Natural killer cell (primary cell): ENCODE measurements around the gene VAV3. TPM values are rescaled to one million over a fixed set of nuclear protein-coding genes. Genes with fewer than 3 reads are reported as not detected.
"Not testable (repeated sequence)": the region's sequence is repeated elsewhere in the genome, so short reads cannot be mapped to it uniquely, and the experiment has no call there.

Experiments used
- ATAC-seq, 3 donors: fragments of 150-1000 bp in 2 of 3; fragments of 200-7000 bp in 1 of 3; cut with Tn5 transposase; 1 replicate in 1 of 3; 2 replicates in 2 of 3; pipeline ENCODE4 v1.10.0; 2021; ENCODE audit warnings: mild to moderate bottlenecking in 2 of 3, moderate library complexity in 2 of 3
- DNase-seq, 2 donors: peaks; one replicate each; pipeline versions ENCODE4 v3.0.0 to v3.0.0-alpha.2; 2013 to 2021; ENCODE audit warnings: mixed read lengths in 1 of 2
- H3K27ac ChIP-seq: one replicate; pipeline ENCODE4 v1.5.1; 2013; ENCODE audit warnings: mild to moderate bottlenecking, low read length
- H3K27me3 ChIP-seq: one replicate; pipeline ENCODE4 v1.6.1; 2013; ENCODE audit warnings: low read length; ENCODE audit not compliant: control insufficient read depth, insufficient read depth
- H3K36me3 ChIP-seq: one replicate; pipeline ENCODE4 v1.6.1; 2013; ENCODE audit warnings: low read length; ENCODE audit not compliant: control insufficient read depth, insufficient read depth
- H3K4me1 ChIP-seq: one replicate; pipeline ENCODE4 v1.6.1; 2013; ENCODE audit warnings: low read length; ENCODE audit not compliant: control insufficient read depth, insufficient read depth
- H3K4me3 ChIP-seq: one replicate; pipeline ENCODE4 v1.5.1; 2013; ENCODE audit warnings: low read length
- H3K9me3 ChIP-seq: one replicate; pipeline ENCODE4 v1.6.1; 2013; ENCODE audit warnings: low read length; ENCODE audit not compliant: control insufficient read depth, insufficient read depth
- H3K27ac Mint-ChIP-seq, 2 donors: one replicate each; pipeline ENCODE4 v1.8.0; 2022; ENCODE audit warnings: mild to moderate bottlenecking in 2 of 2, mixed read lengths in 2 of 2, moderate library complexity in 1 of 2
- H3K27me3 Mint-ChIP-seq, 2 donors: one replicate each; pipeline ENCODE4 v1.8.0; 2022; ENCODE audit warnings: low read depth in 2 of 2, mixed read lengths in 2 of 2
- H3K36me3 Mint-ChIP-seq: one replicate; pipeline ENCODE4 v1.8.0; 2022; ENCODE audit warnings: mixed read lengths
- H3K4me1 Mint-ChIP-seq, 2 donors: one replicate each; pipeline ENCODE4 v1.8.0; 2022; ENCODE audit warnings: mixed read lengths in 2 of 2
- H3K4me3 Mint-ChIP-seq: one replicate; pipeline ENCODE4 v1.8.0; 2022; ENCODE audit warnings: mild to moderate bottlenecking, moderate library complexity, mixed read lengths
- H3K9me3 Mint-ChIP-seq, 2 donors: one replicate each; pipeline ENCODE4 v1.8.0; 2022; ENCODE audit warnings: mixed read lengths in 2 of 2
- CTCF ChIP-seq: fragments of 200-600 bp; IDR thresholded peaks from one replicate; pipeline ENCODE4 v1.8.0; 2022; ENCODE audit warnings: antibody characterized with exemption
- WGBS: methylation state at CpG from one replicate; pipeline ENCODE4 v1.1.7; 2013; ENCODE audit warnings: missing lambda C conversion rate; ENCODE audit not compliant: insufficient coverage; 5-methylcytosine and 5-hydroxymethylcytosine counted together
- intact Hi-C: fragments of 100-400 bp; cut with micrococcal nuclease; formaldehyde crosslinking; loops from one replicate; pipeline ENCODE4 v1.14.2; 2022
- total RNA-seq, 4 donors: library from RNA; stranded (reverse); fragments of 120-200 nt in 1 of 4; gene quantifications; one replicate each; pipeline versions ENCODE4 v1.2.3 to v1.2.4, GENCODE V29; 2013 to 2022

Gene VAV3
- total RNA-seq, 3 donors from 2014 or later (not counting 1 experiment from before 2014, with no cell fraction given) = 95.8 to 101 (median 96.6) TPM

GRCh38 chr1:107707111-107707510 lies 257.9 kb downstream of the VAV3 start:
- DNase-seq = no peak

GRCh38 chr1:107706182-107706581 lies 258.8 kb downstream of the VAV3 start:
- DNase-seq (no peak), ATAC-seq (no peak)
- no peak for TF ChIP-seq CTCF
- Histone ChIP-seq H3K4me1 (no peaks in the 10 kb centered on the region), H3K36me3 (peaks cover 26% of the 10 kb centered on the region), H3K27me3 (no peaks in the 10 kb centered on the region), H3K9me3 (no peaks in the 10 kb centered on the region), H3K27ac (no peak overlapping the region), H3K4me3 (no peak overlapping the region)
- Mint-ChIP-seq H3K27me3 (no peaks in the 10 kb centered on the region), H3K4me3 (no peak overlapping the region), H3K27ac (no peak overlapping the region), H3K4me1 (peaks cover 16 to 26% of the 10 kb centered on the region in 2 donors), H3K36me3 (peaks cover 9% of the 10 kb centered on the region), H3K9me3 (no peaks in the 10 kb centered on the region)
- intact Hi-C loops = no loop called here
- WGBS = 93% methylated on average over 6 of the region's 6 CpGs

More at GRCh38 chr1:107707111-107707510, 257.9 kb downstream of the VAV3 start:
- H3K36me3 Mint-ChIP-seq = peaks cover 1% of the 10 kb centered on the region
- intact Hi-C loops = no loop called here
- 100% methylated on average over 1 of the region's 2 CpGs for WGBS
- H3K27me3 ChIP-seq = no peaks in the 10 kb centered on the region
- no peak overlapping the region for H3K4me3 Mint-ChIP-seq
- no peak for ATAC-seq
- peaks cover 24% of the 10 kb centered on the region for H3K36me3 ChIP-seq
- peaks cover 8 to 16% of the 10 kb centered on the region in 2 donors for H3K4me1 Mint-ChIP-seq
- H3K4me3 ChIP-seq = no peak overlapping the region
- no peaks in the 10 kb centered on the region for H3K27me3 Mint-ChIP-seq
- no peaks in the 10 kb centered on the region for H3K4me1 ChIP-seq
- no peak for TF ChIP-seq CTCF
- H3K9me3 ChIP-seq = no peaks in the 10 kb centered on the region
- H3K27ac Mint-ChIP-seq = peak overlapping the region; percentile 14 to 51
- H3K27ac ChIP-seq = no peak overlapping the region
- H3K9me3 Mint-ChIP-seq = no peaks in the 10 kb centered on the region

GRCh38 chr1:107704911-107705310 lies 260.1 kb downstream of the VAV3 start:
- Mint-ChIP-seq H3K27ac (no peak overlapping the region), H3K4me3 (no peak overlapping the region), H3K9me3 (no peaks in the 10 kb centered on the region), H3K4me1 (peaks cover 16 to 33% of the 10 kb centered on the region in 2 donors), H3K36me3 (peaks cover 9% of the 10 kb centered on the region), H3K27me3 (no peaks in the 10 kb centered on the region)
- Histone ChIP-seq H3K4me1 (no peaks in the 10 kb centered on the region), H3K9me3 (no peaks in the 10 kb centered on the region), H3K27ac (no peak overlapping the region), H3K4me3 (no peak overlapping the region), H3K36me3 (peaks cover 26% of the 10 kb centered on the region), H3K27me3 (no peaks in the 10 kb centered on the region)
- no peak for DNase-seq
- no CpG with 5 or more reads among the region's 2 CpGs for WGBS
- no peak for ATAC-seq
- intact Hi-C loops = no loop called here
- no peak for TF ChIP-seq CTCF

GRCh38 chr1:107702946-107703571 lies 261.9 kb downstream of the VAV3 start:
- intact Hi-C loops = no loop called here
- H3K36me3 ChIP-seq = peaks cover 26% of the 10 kb centered on the region
- H3K9me3 ChIP-seq = no peaks in the 10 kb centered on the region
- Mint-ChIP-seq H3K9me3 (no peaks in the 10 kb centered on the region), H3K27ac (no peak overlapping the region), H3K4me1 (peaks cover 24 to 39% of the 10 kb centered on the region in 2 donors), H3K27me3 (no peaks in the 10 kb centered on the region), H3K4me3 (no peak overlapping the region), H3K36me3 (peaks cover 9% of the 10 kb centered on the region)
- WGBS = 85% methylated on average over 4 of the region's 4 CpGs
- ATAC-seq (no peak), DNase-seq (no peak)
- H3K27me3 ChIP-seq = no peaks in the 10 kb centered on the region
- TF ChIP-seq CTCF = no peak
- H3K4me1 ChIP-seq = no peaks in the 10 kb centered on the region
- no peak overlapping the region for H3K4me3 ChIP-seq
- no peak overlapping the region for H3K27ac ChIP-seq

- DNase-seq, H3K27ac Mint-ChIP-seq, H3K27me3 Mint-ChIP-seq, H3K9me3 ChIP-seq, H3K4me1 ChIP-seq, H3K27me3 ChIP-seq, H3K9me3 Mint-ChIP-seq, H3K36me3 Mint-ChIP-seq, ATAC-seq, H3K27ac ChIP-seq, H3K4me3 Mint-ChIP-seq, H3K4me3 ChIP-seq, intact Hi-C loops: not testable (repeated sequence)
- 33% methylated on average over 3 of the region's 3 CpGs for WGBS
- H3K36me3 ChIP-seq = peaks cover 32% of the 10 kb centered on the region
- peaks cover 36 to 52% of the 10 kb centered on the region in 2 donors for H3K4me1 Mint-ChIP-seq
These were observed 264.3 kb downstream of the VAV3 start for GRCh38 chr1:107700651-107701050.
